ENCODE results near the gene MFRP.
"Not testable (repeated sequence)": the region's sequence is repeated elsewhere in the genome, so short reads cannot be mapped to it uniquely, and the experiment has no call there.

The MFRP gene

DNA sequence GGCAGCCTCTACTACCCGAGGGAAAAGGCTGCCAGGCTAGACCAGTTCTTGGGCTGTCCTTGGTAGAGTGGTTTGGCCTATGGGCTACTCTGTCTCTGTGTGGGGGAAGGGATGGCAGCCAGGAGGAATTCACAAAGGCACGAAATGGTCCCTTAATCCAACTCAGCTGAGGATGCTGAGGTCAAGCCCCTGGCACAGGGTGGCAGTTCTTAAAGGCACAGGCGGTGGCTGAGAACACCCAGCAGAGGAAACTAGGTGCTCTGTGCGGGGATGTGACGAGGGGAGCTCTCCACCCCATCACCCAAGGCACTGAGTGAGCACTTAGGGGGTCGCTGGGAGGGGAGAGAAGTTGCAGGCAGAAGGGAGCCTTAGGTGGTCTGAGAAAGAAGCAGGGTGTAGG, at the start of gene MFRP:
Gene MFRP, minus strand, starts transcription at position 101 of the 400 bp plus-strand sequence. CDS start 192 bp downstream, outside the sequence.
- DNase-seq (ENCODE audit: insufficient read length, low spot score) (no peak), FAIRE-seq (no peak)
- TF ChIP-seq, protein P1, sequence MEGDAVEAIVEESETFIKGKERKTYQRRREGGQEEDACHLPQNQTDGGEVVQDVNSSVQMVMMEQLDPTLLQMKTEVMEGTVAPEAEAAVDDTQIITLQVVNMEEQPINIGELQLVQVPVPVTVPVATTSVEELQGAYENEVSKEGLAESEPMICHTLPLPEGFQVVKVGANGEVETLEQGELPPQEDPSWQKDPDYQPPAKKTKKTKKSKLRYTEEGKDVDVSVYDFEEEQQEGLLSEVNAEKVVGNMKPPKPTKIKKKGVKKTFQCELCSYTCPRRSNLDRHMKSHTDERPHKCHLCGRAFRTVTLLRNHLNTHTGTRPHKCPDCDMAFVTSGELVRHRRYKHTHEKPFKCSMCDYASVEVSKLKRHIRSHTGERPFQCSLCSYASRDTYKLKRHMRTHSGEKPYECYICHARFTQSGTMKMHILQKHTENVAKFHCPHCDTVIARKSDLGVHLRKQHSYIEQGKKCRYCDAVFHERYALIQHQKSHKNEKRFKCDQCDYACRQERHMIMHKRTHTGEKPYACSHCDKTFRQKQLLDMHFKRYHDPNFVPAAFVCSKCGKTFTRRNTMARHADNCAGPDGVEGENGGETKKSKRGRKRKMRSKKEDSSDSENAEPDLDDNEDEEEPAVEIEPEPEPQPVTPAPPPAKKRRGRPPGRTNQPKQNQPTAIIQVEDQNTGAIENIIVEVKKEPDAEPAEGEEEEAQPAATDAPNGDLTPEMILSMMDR (IDR thresholded peaks at IDR 0.05; ENCODE audit: insufficient read depth, missing control alignments) = no peak

DNA sequence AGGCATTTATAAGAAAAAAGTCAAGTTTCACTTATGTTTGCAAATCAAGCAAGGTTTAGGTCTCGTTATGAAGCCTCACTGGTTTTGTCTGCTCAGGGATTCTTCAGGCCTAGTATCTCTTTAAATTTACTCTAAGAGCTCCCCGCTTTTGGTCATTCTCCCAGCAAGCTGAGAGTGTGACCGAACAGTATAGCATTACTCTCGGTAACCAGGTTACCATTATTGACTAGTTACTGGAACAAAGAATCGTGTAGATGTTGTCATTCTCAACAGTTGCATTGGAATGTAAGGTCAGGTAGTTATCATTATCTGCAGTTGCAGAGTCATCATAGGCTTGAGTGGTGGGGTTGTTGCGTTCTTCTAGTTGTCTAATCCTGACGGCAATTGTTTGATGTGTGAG, 44.8 kb upstream of the MFRP start:
- TF ChIP-seq, protein P1 (IDR thresholded peaks at IDR 0.05; ENCODE audit: insufficient read depth, missing control alignments) = no peak
- DNase-seq (ENCODE audit: insufficient read length, low spot score) = no peak
- FAIRE-seq = no peak

DNA sequence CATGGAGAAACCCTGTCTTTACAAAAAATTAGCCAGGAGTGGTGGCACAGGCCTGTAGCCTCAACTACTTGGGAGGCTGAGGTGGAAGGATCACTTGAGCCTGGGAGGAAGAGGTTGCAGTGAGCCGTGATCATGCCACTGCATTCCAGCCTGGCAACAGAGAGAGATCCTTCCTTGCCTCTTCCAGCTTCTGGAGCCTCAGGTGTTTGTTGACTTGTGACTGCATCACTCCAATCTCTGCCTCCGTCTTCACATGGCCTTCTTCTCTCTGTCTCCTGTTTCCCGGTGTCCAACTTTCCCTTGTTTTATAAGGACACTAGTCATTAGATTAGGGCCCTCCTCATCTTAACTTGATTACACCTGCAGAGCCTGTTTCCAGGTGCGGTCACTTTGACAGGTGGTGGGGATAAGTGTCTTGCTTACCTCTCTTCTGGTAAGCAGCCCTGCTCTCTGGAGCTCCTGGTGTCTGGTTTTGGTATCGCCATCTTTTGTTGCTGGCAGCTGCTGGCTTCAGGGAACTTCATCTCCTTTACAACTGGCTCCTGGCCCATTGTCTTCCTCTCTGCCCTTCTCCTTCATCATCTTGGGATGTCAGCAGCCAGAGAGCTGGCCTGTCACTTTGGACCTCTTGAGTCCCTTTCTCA, 43.2 kb upstream of the MFRP start:
- TF ChIP-seq, protein P1 (IDR thresholded peaks at IDR 0.05; ENCODE audit: insufficient read depth, missing control alignments) = no peak
- FAIRE-seq (no peak), DNase-seq (ENCODE audit: insufficient read length, low spot score) (no peak)

DNA sequence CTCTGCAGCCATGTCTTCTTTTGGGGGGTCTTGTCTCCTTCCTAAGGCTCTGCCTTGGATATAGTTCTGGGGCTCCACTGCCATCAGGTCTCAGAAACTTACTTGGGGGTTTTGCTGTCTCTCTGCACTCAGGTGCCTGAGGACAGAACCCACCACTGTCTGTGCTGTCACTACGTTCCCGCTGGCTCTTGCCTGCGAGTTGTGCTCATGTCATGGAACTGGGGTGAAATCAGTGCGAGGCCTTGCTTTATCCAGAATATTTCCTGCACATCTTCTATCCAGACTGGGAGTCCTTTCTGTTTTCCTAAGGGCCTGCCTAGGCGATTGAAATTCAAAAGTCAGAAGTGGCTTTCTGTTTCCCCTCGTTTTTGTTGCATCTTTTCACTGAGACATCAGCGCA, 41.6 kb upstream of the MFRP start:
- TF ChIP-seq, protein P1 (IDR thresholded peaks at IDR 0.05; ENCODE audit: insufficient read depth, missing control alignments) = no peak
- FAIRE-seq (no peak), DNase-seq (ENCODE audit: insufficient read length, low spot score) (no peak)

DNA sequence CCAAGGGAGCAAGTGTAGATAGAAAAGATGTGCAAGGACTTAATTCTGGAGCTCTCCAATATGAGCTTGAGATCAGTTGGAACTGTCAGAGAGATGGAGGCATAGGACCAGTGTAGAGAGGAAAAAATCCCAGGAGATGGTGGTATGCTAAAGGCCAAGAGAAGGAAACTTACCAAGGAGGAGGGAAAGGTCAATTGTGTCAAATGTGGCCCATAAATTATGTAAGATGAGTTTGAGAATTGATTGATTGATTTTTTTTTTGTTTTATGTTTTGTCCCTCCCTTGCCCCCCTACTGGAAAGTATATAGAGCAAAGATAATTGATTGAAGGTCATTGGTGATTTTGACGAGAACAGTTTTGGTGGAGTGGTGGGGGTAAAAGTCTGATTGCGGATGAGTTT, 37.8 kb upstream of the MFRP start:
- DNase-seq (ENCODE audit: insufficient read length, low spot score) (no peak), FAIRE-seq (no peak)
- TF ChIP-seq, protein P1 (IDR thresholded peaks at IDR 0.05; ENCODE audit: insufficient read depth, missing control alignments) = no peak

DNA sequence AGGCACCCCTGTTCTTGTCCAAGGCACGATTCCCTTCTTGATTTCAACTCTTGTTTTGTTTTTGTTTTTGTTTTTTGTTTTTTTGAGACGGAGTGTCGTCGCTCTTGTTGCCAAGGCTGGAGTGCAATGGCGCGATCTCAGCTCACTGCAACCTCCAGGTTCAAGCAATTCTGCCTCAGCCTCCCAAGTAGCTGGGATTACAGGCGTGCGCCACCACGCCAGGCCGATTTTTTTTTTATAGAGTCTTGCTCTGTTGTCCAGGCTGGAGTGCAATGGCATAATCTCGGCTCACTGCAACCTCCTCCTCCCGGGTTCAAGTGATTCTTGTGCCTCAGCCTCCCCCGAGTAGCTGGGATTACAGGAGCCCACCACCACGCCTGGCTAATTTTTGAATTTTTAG, 36.0 kb upstream of the MFRP start:
- not testable (repeated sequence) for DNase-seq (ENCODE audit: insufficient read length, low spot score); FAIRE-seq

DNA sequence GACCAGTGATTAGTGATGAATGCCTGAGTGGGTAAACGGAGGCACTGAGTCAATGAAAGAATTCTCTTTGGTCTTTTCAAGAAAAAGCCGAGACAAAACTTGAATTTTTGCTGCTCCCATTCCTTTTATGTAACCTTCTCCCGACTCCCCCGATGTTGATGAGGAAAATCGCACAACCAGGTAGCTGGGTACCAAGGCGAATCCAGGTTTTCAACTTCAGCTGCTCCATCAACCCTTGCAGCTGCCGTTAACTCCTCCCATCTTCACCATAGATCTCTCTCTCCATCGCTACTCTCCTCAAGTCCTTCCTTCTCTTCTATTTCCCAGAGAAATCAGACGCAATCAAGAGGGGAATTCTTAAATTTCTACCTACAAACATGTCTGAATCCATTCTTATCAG, 35.6 kb upstream of the MFRP start:
- DNase-seq (ENCODE audit: insufficient read length, low spot score) (no peak), FAIRE-seq (no peak)
- TF ChIP-seq, protein P1 (IDR thresholded peaks at IDR 0.05; ENCODE audit: insufficient read depth, missing control alignments) = no peak
